HepG2 (cell line): ENCODE results near the gene SLC19A1. TPM values are rescaled to one million over a fixed set of nuclear protein-coding genes. Genes with fewer than 3 reads are reported as not detected.

Source experiments
- ATAC-seq: fragments of 200-7000 bp; cut with Tn5 transposase; 3 replicates; pipeline ENCODE4 v1.9.1; 2020; ENCODE audit warnings: mild to moderate bottlenecking, moderate library complexity
- BruUV-seq: library from RNA; stranded (reverse); fragments of 400-500 nt; replicated peaks from 2 replicates; lab custom pipeline; 2021; lab: Mats Ljungman, UMichigan
- CTCF ChIA-PET: fragments of 300-600 bp; formaldehyde crosslinking; extraction: SDS; loops from one replicate; lab custom pipeline; 2021; ENCODE audit warnings: low total read pairs, inconsistent platforms, low intra/inter-chr PET ratio; lab: Yijun Ruan, JAX
- POLR2A ChIA-PET: fragments of 350-600 bp; sonication (Branson Sonifier 250); formaldehyde crosslinking; loops from one replicate; lab custom pipeline; 2020; ENCODE audit warnings: antibody characterized with exemption, inconsistent platforms; lab: Yijun Ruan, JAX
- DNase-seq: peaks from one replicate; pipeline ENCODE4 v3.0.0-alpha.2; 2015; ENCODE audit warnings: low spot score
- FAIRE-seq: peaks from 3 replicates; lab custom pipeline; 2011; peaks lifted over from hg19 to GRCh38; lab: Jason Lieb, UNC
- H2AFZ ChIP-seq: one replicate; pipeline ENCODE4 v1.6.1; 2011; ENCODE audit warnings: low read length, inconsistent platforms
- H3K27ac ChIP-seq: fragments of 300-600 bp; 3 replicates; pipeline ENCODE4 v1.8.0; 2011; ENCODE audit warnings: mixed run types, mild to moderate bottlenecking, mixed read lengths, low read length, inconsistent platforms; ENCODE audit not compliant: insufficient read depth; ENCODE audit errors: extremely low read length
- H3K27me3 ChIP-seq, 2 experiments: fragments of 200-600 bp in 1 of 2; 2 replicates in 1 of 2; 3 replicates in 1 of 2; pipeline versions ENCODE4 v1.6.0 to v1.8.0; 2011; ENCODE audit warnings: low read length in 2 of 2, mild to moderate bottlenecking in 2 of 2, moderate library complexity in 2 of 2, inconsistent platforms in 1 of 2; ENCODE audit not compliant: insufficient read depth in 2 of 2, control insufficient read depth in 1 of 2
- H3K36me3 ChIP-seq, 2 experiments: fragments of 200-600 bp in 1 of 2; replicated peaks in 1 of 2; 2 replicates in 1 of 2; 3 replicates in 1 of 2; pipeline versions ENCODE4 v1.5.1 to v1.8.0; 2011; ENCODE audit warnings: low read length in 2 of 2, inconsistent platforms in 1 of 2; ENCODE audit not compliant: insufficient read depth in 2 of 2, control insufficient read depth in 1 of 2
- H3K4me1 ChIP-seq: 2 replicates; pipeline ENCODE4 v1.5.1; 2012; ENCODE audit warnings: low read length, inconsistent platforms; ENCODE audit not compliant: insufficient read depth
- H3K4me2 ChIP-seq: 2 replicates; pipeline ENCODE4 v1.6.0; 2011; ENCODE audit warnings: low read depth, low read length, inconsistent platforms
- H3K4me3 ChIP-seq, 3 experiments: fragments of 200-600 bp in 1 of 3; sonication (generic), shearing (Covaris generic) in 1 of 3; replicated peaks in 1 of 3; 2 replicates each; pipeline ENCODE4 v1.5.1; 2011 to 2016; ENCODE audit warnings: low read length in 3 of 3, inconsistent platforms in 2 of 3, low read depth in 2 of 3, mild to moderate bottlenecking in 2 of 3, control low read depth in 1 of 3, mixed read lengths in 1 of 3; ENCODE audit not compliant: insufficient read depth in 1 of 3
- H3K79me2 ChIP-seq: one replicate; pipeline ENCODE4 v1.6.1; 2011; ENCODE audit warnings: low read length, inconsistent platforms; ENCODE audit not compliant: insufficient read depth
- H3K9ac ChIP-seq: 2 replicates; pipeline ENCODE4 v1.6.0; 2011; ENCODE audit warnings: mild to moderate bottlenecking, low read depth, low read length, inconsistent platforms; ENCODE audit not compliant: insufficient read depth
- H3K9me3 ChIP-seq: 2 replicates; pipeline ENCODE4 v1.5.1; 2012; ENCODE audit warnings: mild to moderate bottlenecking, low read length
- H4K20me1 ChIP-seq: 2 replicates; pipeline ENCODE4 v1.6.0; 2011; ENCODE audit warnings: inconsistent platforms, mild to moderate bottlenecking, low read length, moderate library complexity; ENCODE audit not compliant: insufficient read depth
- ARID3A ChIP-seq: IDR thresholded peaks from 2 replicates; pipeline ENCODE4 v1.6.1; 2012; ENCODE audit warnings: low read depth, low read length, improper control_type of control experiment
- HDAC1 ChIP-seq: sonication (generic); formaldehyde crosslinking; IDR thresholded peaks from 2 replicates; pipeline ENCODE4 v1.5.1; 2020; ENCODE audit warnings: mild to moderate bottlenecking, missing genetic modification reagents
- ISX ChIP-seq: sonication (generic); formaldehyde crosslinking; conservative IDR thresholded peaks from 2 replicates; pipeline ENCODE4 v1.5.0; 2020; ENCODE audit warnings: missing genetic modification reagents
- KDM1A ChIP-seq: IDR thresholded peaks from 2 replicates; pipeline ENCODE4 v1.6.1; 2016; ENCODE audit warnings: missing compliant biosample characterization
- KLF13 ChIP-seq: sonication (generic); formaldehyde crosslinking; IDR thresholded peaks from 2 replicates; pipeline ENCODE4 v1.4.0; 2020; ENCODE audit warnings: mild to moderate bottlenecking, missing genetic modification reagents
- MNT ChIP-seq: fragments of 450-650 bp; IDR thresholded peaks from 2 replicates; pipeline ENCODE4 v1.6.1; 2016
- NFE2L2 ChIP-seq: fragments of 150-350 bp; IDR thresholded peaks from 2 replicates; pipeline ENCODE4 v1.6.1; 2014; ENCODE audit warnings: low read length
- PBX3 ChIP-seq: sonication (generic); formaldehyde crosslinking; IDR thresholded peaks from 2 replicates; pipeline ENCODE4 v1.8.1; 2023; ENCODE audit warnings: missing genetic modification reagents, inconsistent platforms, borderline replicate concordance
- PCBP1 ChIP-seq: fragments of 200-400 bp; formaldehyde crosslinking; IDR thresholded peaks from 2 replicates; pipeline ENCODE4 v1.6.1; 2017; ENCODE audit warnings: mild to moderate bottlenecking, low read depth, low read length, borderline replicate concordance
- TBP ChIP-seq: sonication (generic); formaldehyde crosslinking; IDR thresholded peaks from 2 replicates; pipeline ENCODE4 v1.5.0; 2020; ENCODE audit warnings: missing genetic modification reagents
- TFE3 ChIP-seq: IDR thresholded peaks from 2 replicates; pipeline ENCODE4 v1.6.1; 2016
- TP53 ChIP-seq: sonication (generic); formaldehyde crosslinking; conservative IDR thresholded peaks from 2 replicates; pipeline ENCODE4 v1.4.0; 2020; ENCODE audit warnings: missing genetic modification reagents
- ZNF567 ChIP-seq: sonication (generic); formaldehyde crosslinking; IDR thresholded peaks from 2 replicates; pipeline ENCODE4 v1.8.1; 2023; ENCODE audit warnings: mild to moderate bottlenecking, missing genetic modification reagents, borderline replicate concordance
- ZNF710 ChIP-seq: sonication (generic); formaldehyde crosslinking; IDR thresholded peaks from 2 replicates; pipeline ENCODE4 v1.5.0; 2020; ENCODE audit warnings: mild to moderate bottlenecking, missing genetic modification reagents, borderline replicate concordance
- ZNF761 ChIP-seq: sonication (generic); formaldehyde crosslinking; conservative IDR thresholded peaks from 2 replicates; pipeline ENCODE4 v1.4.0; 2020; ENCODE audit warnings: mild to moderate bottlenecking, missing genetic modification reagents
- ZNF768 ChIP-seq: sonication (generic); formaldehyde crosslinking; IDR thresholded peaks from 2 replicates; pipeline ENCODE4 v1.4.0; 2020; ENCODE audit warnings: missing genetic modification reagents
- ZNF776 ChIP-seq: sonication (generic); formaldehyde crosslinking; IDR thresholded peaks from 2 replicates; pipeline ENCODE4 v1.4.0; 2020; ENCODE audit warnings: mild to moderate bottlenecking, missing genetic modification reagents
- WGBS: methylation state at CpG from one replicate; pipeline ENCODE4 v1.1.6; 2017; ENCODE audit warnings: low lambda C conversion rate; 5-methylcytosine and 5-hydroxymethylcytosine counted together
- in situ Hi-C: cut with HindIII; loops from 2 replicates; pipeline ENCODE4 v1.10.0; 2017; ENCODE audit warnings: low pct_unique_long_range_greater_than_20kb; ENCODE audit not compliant: extremely low pct_ligation_motif_present
- intact Hi-C: fragments of 100-400 bp; cut with micrococcal nuclease; formaldehyde crosslinking; loops from one replicate; pipeline ENCODE4 v1.10.0; 2022; ENCODE audit not compliant: unreplicated experiment
- polyA plus RNA-seq, 8 experiments: library from polyadenylated mRNA; depleted of rRNA in 3 of 8; stranded (reverse) in 7 of 8; unstranded in 1 of 8; fragments of >200 nt; fragmentation: Illumina TruSeq in 4 of 8; extraction: Trizol in 4 of 8; gene quantifications; 2 replicates each; pipeline versions ENCODE4 v1.2.1 to v1.2.3, GENCODE V29; 2011 to 2016; ENCODE audit warnings: low read depth in 4 of 8, missing spikeins in 1 of 8, mixed read lengths in 1 of 8; ENCODE audit not compliant: insufficient read depth in 1 of 8
- total RNA-seq, 5 experiments: library from RNA; depleted of rRNA; stranded (reverse); fragments of >200 nt; fragmentation: Illumina TruSeq; extraction: Trizol; gene quantifications; 2 replicates each; pipeline ENCODE4 v1.2.3, GENCODE V29; 2016; ENCODE audit warnings: low read depth in 1 of 5

SLC19A1 gene
- total and polyA plus RNA-seq, 2 of the 13 experiments (the other 11 are each of a cell fraction or from before 2014, with no cell fraction given), result 21.8 to 23.0 TPM

GRCh38 chr21:45586289-45586858 is 44.1 kb upstream of the SLC19A1 start (continued):
- TF ChIP-seq TFE3 (CRISPR knock-in tag) (no peak), TP53 (no peak), HDAC1 (CRISPR knock-in tag) (no peak)

GRCh38 chr21:45584786-45585185 is 42.5 kb upstream of the SLC19A1 start:
- Histone ChIP-seq H2AFZ (no peak overlapping the region), H3K27me3 (peaks cover 1 to 2% of the 10 kb centered on the region in 2 experiments; a peak in 2 of 5 replicates), H3K27ac (no peak overlapping the region), H3K79me2 (no peaks in the 10 kb centered on the region), H3K4me1 (no peaks in the 10 kb centered on the region), H3K4me3 (no peak overlapping the region), H3K9me3 (peaks cover 15% of the 10 kb centered on the region), H3K36me3 (no peaks in the 10 kb centered on the region), H3K4me2 (no peak overlapping the region), H3K9ac (no peak overlapping the region), H4K20me1 (no peaks in the 10 kb centered on the region)
- no peak for TF ChIP-seq NFE2L2
- no peak for TF ChIP-seq ZNF567 (CRISPR knock-in tag)
- no peak for TF ChIP-seq PBX3 (CRISPR knock-in tag)
- TF ChIP-seq ZNF776 (CRISPR knock-in tag), result no peak
- TF ChIP-seq KLF13 (CRISPR knock-in tag), result no peak
- TF ChIP-seq ZNF761 (CRISPR knock-in tag), result no peak
- no peak for TF ChIP-seq KDM1A
- no peak for TF ChIP-seq ZNF710 (CRISPR knock-in tag)
- TF ChIP-seq ARID3A, result no peak
- TF ChIP-seq ISX (CRISPR knock-in tag), result no peak
- TF ChIP-seq ZNF768 (CRISPR knock-in tag), result no peak
- TF ChIP-seq PCBP1, result no peak
- no peak for TF ChIP-seq TBP
- TF ChIP-seq MNT, result no peak
- intact Hi-C loops, result no loop called here
- FAIRE-seq (no peak), ATAC-seq (no peak), DNase-seq (no peak)
- in situ Hi-C loops, result no loop called here
- ChIA-PET CTCF (no interaction called here), POLR2A (no interaction called here)
- no TSS peak for BruUV-seq
- WGBS, result 0% methylated on average over 2 of the region's 4 CpGs
